Iris pigment epithelial cell (primary cell): ENCODE measurements around the gene IMPG2.

Source experiments
- DNase-seq: peaks from one replicate; pipeline ENCODE4 v3.0.0-alpha.2; 2011; ENCODE audit warnings: low read depth

The IMPG2 gene

GRCh38 chr3:101273608-101274007 lies 46.8 kb downstream of the IMPG2 start:
- no peak for DNase-seq

GRCh38 chr3:101273156-101273555 lies 47.2 kb downstream of the IMPG2 start:
- DNase-seq = no peak

GRCh38 chr3:101271728-101272127 lies 48.6 kb downstream of the IMPG2 start:
- no peak for DNase-seq

DNA sequence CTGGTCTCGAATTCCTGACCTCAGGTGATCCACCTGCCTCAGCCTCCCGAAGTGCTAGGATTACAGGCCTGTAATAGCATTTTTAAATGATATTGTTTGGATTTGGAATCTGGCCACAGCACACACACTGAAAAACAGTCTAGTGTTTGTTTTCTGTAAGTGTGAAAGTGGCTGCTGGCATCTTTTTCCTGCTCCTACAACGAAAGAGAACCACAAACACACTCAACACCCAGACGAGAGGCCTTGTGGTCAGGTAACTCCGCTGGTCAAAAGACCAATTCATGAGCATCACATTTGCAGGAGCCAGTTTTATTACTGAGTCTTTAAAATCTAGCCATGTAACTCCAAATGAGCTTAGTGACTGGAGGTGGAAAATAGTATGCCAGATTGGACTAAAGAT lies 50.2 kb downstream of the IMPG2 start:
- no peak for DNase-seq

GRCh38 chr3:101268971-101269671 lies 51.3 kb downstream of the IMPG2 start:
- DNase-seq = no peak

DNA sequence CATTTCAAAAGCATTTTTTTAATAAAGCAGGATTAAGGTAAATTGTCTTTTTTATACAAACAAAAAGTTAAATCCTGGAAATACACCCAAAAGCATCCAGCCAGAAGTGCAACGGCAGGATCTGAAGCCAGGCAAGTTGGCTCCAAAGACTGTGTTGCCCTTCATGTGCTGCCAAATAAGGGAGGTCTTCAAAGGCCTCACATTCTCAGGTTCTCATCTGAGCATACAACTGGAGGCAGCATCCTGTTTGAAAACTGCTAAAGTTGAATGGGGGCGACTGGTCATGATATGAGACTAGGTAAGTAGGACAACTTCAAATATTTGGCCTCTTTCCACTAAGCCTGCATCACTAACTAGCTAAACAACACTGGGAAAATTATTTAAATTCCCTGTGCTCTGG lies 52.2 kb downstream of the IMPG2 start:
- no peak for DNase-seq

DNA sequence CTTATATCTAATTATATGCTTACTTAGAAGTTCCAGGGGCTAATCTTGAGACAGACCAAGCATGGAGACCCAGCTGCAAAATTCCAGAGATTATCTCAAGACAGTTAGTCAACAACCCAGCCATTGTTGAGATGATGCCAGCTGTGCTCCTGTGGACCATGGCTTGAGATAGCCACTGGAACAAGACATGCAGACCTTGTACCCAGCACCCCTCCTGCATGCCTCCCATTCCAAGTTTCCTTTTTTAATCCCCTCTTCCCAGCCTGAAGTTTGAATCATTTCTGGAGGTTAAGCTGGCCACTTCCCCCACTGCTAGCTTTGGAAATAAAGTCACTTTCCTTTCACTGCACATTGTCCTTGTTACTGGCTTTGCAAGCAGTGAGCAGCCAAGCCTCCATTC lies 53.8 kb downstream of the IMPG2 start:
- no peak for DNase-seq

DNA sequence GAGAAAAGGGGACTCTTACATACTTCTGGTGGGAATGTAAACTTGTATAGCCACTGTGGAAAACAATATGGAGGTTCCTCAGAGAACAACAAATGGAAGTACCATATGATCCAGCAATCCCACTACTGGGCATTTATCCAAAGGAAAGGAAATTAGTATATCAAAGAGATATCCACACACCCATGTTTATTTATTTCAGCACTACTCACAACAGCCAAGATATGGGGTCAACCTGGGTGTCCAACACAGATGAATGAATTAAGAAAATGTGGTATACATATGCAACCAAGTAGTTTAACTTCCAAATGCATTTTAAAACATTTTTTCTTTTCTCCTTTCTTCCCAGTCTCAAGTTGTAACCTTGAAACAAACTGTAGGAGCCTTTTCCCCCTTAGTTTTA lies 54.3 kb downstream of the IMPG2 start:
- DNase-seq = no peak

DNA sequence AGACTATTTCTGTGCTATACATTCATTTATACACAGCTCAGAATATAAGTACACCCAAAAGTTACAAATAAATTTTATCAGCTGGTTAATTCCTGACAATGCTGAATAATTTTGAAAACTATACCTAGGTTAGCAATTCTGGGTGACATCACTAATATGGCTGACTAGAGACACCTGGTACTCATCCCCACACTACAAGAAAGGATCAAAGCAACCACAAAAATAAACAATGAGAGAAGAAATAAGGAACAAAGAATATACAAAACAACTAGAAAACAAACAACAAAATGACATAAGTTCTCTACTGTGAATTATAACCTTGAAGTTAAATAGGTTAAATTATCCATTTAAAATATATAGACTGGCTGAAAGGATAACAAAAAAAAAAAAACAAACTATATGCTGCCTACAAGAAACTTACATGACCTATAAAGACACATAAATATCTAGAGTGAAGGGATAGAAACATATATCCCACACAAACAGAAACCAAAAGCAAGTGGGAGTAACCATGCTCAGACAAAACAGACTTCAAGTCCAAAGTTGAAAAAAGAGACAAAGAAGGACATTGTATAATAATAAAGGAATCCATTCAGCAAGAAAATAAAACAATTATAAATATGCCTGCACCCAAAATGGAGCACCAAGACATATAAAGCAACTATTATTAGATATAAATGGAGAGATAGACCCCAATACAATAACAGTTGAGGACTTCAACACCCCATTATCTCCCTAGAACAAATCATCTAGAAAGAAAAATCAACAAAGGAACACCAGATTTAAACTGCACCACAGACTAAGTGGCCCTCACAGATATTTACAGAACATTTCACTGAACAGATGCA lies 57.8 kb downstream of the IMPG2 start:
- DNase-seq = no peak

GRCh38 chr3:101261506-101261905 lies 58.9 kb downstream of the IMPG2 start:
- peak; percentile 67 for DNase-seq

- DNase-seq = no peak
Measured at GRCh38 chr3:101259485-101260341, 60.7 kb downstream of the IMPG2 start.

DNA sequence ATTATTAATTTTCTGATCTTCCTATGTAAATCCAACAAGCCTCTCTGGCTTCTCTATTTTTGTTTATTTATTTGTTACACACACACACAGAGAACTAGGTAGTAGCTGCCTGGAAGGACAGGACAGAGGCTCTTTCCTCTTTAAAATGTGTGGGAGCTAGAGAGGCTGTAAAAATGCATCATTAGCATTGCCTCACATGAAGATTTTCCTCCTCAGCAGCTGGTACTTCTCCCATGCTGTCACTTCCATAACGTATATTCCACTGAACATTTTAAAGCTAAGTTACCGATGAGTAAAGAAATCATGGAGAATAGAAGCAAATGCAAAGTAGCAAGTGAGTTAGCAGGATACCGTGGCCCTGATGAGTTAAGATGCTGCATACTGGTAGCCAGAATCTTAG lies 63.9 kb downstream of the IMPG2 start:
- no peak for DNase-seq

DNA sequence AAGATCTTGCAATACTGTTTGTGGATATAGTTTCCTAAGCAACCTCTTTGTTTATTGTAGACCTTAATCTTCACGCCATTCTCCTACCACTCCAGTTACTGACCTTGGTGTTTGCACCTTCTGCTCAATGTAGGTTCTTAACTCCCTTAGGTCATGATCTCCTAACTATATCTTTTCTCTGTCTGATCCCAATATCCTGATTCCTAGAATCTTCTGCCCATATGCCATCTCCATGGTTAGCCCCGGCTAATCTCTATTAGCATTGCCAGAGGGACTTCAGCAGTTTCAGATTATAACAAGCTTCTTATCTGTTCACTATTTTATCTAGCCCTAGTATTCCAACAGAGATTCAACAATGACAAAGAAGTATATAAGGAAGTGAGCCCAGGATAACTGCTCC lies 64.9 kb downstream of the IMPG2 start:
- no peak for DNase-seq

DNA sequence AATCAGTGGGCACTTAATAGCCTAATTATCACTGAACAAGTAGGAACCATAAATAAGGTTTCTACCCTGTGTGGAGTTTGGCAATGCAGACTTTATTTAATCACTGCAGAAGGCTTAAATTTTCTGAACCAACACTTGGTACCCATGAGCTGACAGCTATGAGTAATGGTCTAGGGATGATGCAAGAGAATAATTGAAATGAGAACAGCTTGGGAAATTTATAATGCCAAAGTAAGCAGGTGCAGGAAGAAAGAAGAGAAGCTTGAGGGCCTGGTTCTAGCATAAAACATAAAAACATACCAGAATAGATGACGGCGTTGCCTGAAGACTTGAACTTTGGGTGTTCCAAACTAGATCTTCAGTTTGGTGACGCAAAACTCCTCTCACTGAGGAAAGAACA lies 67.0 kb downstream of the IMPG2 start:
- DNase-seq = peak; percentile 25

DNA sequence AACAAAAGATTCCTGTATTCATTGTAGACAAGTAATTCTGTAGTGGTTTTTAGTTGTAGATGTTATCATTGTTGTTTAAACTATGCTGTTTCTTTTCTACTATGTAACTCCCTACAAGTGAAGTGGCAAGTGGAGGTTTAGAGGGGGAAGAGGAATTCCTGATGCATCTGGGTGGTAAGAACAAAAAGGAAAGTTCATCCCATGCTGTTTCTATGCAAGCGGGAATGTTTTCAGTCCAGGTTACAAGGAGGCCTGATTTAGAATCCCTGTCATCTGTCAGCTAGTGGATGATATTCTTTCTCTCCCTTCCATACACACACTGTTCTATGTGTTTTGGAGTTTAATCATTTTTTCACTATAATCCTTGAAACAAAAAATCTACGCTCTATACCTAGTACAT lies 67.4 kb downstream of the IMPG2 start:
- DNase-seq = no peak

- DNase-seq = no peak
Measured at GRCh38 chr3:101252307-101252706, 68.1 kb downstream of the IMPG2 start.

GRCh38 chr3:101251441-101251840 lies 68.9 kb downstream of the IMPG2 start:
- DNase-seq = no peak

- DNase-seq = no peak
Measured at GRCh38 chr3:101249522-101249921, 70.9 kb downstream of the IMPG2 start.

DNA sequence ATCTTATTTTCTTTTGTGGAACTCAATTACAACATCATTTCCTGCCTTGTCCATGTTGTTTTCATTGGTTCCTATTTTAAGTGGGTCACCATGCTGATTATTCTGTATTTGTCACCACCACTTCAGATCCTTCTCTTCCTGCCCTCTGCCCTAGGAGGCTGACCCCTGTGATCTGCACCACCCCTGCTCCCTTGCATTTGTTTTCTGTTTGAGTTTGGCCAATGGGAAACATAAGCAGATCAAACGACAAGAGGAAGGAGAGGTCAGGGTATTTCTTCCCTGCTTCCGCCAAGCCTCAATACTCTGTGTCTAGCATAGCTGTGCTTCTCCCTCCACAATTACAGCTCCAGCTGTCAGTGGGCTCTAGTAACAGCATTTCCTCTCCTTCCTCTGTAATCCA lies 71.6 kb downstream of the IMPG2 start:
- no peak for DNase-seq

DNA sequence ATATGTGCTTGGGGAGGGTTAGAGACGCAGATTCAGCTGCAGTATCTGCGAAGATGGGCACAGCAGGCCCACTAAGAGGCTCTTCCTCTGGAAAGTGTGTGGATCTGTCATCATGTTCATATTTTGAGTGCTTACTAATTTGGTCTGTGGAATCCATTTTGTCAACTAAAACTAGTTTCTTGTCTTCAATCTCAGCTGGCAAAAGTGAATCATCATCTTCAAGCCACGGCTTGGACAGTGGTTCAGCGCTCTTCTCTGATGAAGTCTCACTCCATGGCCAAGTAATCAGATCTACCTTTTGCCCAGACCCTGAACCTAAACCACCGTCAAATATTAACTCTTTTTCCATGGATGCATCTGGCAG lies 76.2 kb downstream of the IMPG2 start:
- no peak for DNase-seq

DNA sequence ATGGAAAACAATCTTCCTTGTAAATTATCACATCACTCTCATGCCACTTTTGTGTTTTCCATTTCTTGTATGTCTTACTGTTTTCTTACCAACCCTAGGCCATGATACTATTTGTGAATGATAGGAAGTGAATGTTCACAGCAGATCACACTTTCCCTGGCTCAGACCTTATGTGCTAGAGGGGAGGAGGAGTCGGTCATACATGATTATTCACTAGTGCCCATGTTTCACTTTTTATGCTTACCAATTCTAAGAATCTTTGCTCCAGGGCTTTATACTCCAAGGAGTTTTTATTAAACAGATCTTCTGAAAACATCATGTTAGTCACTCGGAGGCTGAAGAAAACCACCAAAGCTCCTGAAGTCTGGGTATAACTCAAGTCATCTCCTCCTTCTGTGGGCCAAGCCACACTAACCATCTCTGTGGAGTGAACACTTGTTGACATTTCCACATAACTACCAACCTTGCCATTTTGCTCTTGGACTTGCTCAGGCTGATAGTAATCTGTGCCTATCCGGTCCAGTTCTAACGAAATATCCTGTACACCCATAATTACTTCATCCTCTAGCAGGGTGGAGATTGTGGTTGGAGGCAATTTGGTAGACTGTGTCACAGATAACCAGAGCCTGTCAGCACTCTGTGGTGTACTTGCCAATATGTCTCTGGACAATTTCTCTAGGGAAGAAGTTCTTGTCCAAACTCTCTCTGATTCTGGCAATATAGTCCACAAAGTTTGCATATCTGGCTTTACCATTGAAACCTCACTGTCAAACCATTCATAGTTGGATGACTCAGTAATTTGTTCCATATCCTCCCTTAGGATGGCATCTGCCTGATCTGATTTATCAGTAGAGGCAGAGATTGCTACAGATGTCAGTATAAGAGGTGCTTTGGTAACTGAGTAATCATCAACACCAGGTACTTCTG lies 76.8 kb downstream of the IMPG2 start:
- DNase-seq = peak; percentile 6
